ENCODE data around the gene IQSEC1. TPM values are rescaled to one million over a fixed set of nuclear protein-coding genes. Genes with fewer than 3 reads are reported as not detected.

IQSEC1 gene
- total and polyA plus RNA-seq, 9 of the 15 experiments (the other 6 are each of a cell fraction or from before 2014, with no cell fraction given): 0.56 to 39.0 (median 6.8) TPM

- no peak for TF ChIP-seq BDP1 (IDR thresholded peaks at IDR 0.05; ENCODE audit: insufficient read depth, insufficient read length)
- TF ChIP-seq THAP7 (CRISPR knock-in tag; IDR thresholded peaks at IDR 0.05): no peak
- TF ChIP-seq, protein P1, sequence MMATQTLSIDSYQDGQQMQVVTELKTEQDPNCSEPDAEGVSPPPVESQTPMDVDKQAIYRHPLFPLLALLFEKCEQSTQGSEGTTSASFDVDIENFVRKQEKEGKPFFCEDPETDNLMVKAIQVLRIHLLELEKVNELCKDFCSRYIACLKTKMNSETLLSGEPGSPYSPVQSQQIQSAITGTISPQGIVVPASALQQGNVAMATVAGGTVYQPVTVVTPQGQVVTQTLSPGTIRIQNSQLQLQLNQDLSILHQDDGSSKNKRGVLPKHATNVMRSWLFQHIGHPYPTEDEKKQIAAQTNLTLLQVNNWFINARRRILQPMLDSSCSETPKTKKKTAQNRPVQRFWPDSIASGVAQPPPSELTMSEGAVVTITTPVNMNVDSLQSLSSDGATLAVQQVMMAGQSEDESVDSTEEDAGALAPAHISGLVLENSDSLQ (IDR thresholded peaks at IDR 0.05): peak; percentile 75; the same call in 1 of the 2 replicates
- peak in 1 of 2 experiments; percentile 40; a peak in 1 of 4 replicates for TF ChIP-seq FOXA3 (CRISPR knock-in tag; conservative IDR thresholded peaks at IDR 0.05 in 1 of 2, IDR thresholded peaks at IDR 0.05 in 1 of 2)
- TF ChIP-seq TRIM24 (IDR thresholded peaks at IDR 0.05): peak; percentile 55 to 72; a peak in 2 of 4 replicates
- TF ChIP-seq ZNF707 (CRISPR knock-in tag; conservative IDR thresholded peaks at IDR 0.05): no peak
- no peak for TF ChIP-seq ADNP (tag; IDR thresholded peaks at IDR 0.05)
- TF ChIP-seq TAF1 (IDR thresholded peaks at IDR 0.05; ENCODE audit: control insufficient read depth, extremely low read depth, insufficient read depth, low read length, severe bottlenecking): peak; percentile 54
- TF ChIP-seq CTBP1 (IDR thresholded peaks at IDR 0.05; ENCODE audit: borderline replicate concordance): peak; percentile 76; the same call in 1 of the 2 replicates
- TF ChIP-seq TAF15 (IDR thresholded peaks at IDR 0.05; ENCODE audit: low read depth, low read length): no peak
- TF ChIP-seq ZNF124 (CRISPR knock-in tag; IDR thresholded peaks at IDR 0.05): no peak
- peak; percentile 85 for TF ChIP-seq BCOR (IDR thresholded peaks at IDR 0.05)
- peak; percentile 94 for TF ChIP-seq CBFA2T2 (conservative IDR thresholded peaks at IDR 0.05)
- TF ChIP-seq SMARCC2 (IDR thresholded peaks at IDR 0.05; ENCODE audit: low read depth): peak; percentile 82
- TF ChIP-seq ZNF717 (CRISPR knock-in tag; IDR thresholded peaks at IDR 0.05): no peak
- peak; percentile 87 for TF ChIP-seq MBD2 (IDR thresholded peaks at IDR 0.05; ENCODE audit: borderline replicate concordance, low read depth)
- TF ChIP-seq NFE2L1 (tag; IDR thresholded peaks at IDR 0.05; ENCODE audit: borderline replicate concordance, low read depth): no peak
- peak; percentile 92 for TF ChIP-seq TFAP4 (CRISPR knock-in tag; IDR thresholded peaks at IDR 0.05; ENCODE audit: borderline replicate concordance)
- TF ChIP-seq ZNF766 (CRISPR knock-in tag; conservative IDR thresholded peaks at IDR 0.05): peak; percentile 85
- TF ChIP-seq PHB (CRISPR knock-in tag; IDR thresholded peaks at IDR 0.05): no peak
- TF ChIP-seq, protein P2, sequence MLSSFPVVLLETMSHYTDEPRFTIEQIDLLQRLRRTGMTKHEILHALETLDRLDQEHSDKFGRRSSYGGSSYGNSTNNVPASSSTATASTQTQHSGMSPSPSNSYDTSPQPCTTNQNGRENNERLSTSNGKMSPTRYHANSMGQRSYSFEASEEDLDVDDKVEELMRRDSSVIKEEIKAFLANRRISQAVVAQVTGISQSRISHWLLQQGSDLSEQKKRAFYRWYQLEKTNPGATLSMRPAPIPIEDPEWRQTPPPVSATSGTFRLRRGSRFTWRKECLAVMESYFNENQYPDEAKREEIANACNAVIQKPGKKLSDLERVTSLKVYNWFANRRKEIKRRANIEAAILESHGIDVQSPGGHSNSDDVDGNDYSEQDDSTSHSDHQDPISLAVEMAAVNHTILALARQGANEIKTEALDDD (IDR thresholded peaks at IDR 0.05): no peak
- TF ChIP-seq ARNT (IDR thresholded peaks at IDR 0.05): peak; percentile 18 to 27; a peak in 1 of 4 replicates
- peak in 1 of 2 experiments; percentile 78; a peak in 2 of 4 replicates for TF ChIP-seq SRF (CRISPR knock-in tag; IDR thresholded peaks at IDR 0.05)
- peak; percentile 53 to 90; a peak in 3 of 4 replicates for TF ChIP-seq RCOR1 (IDR thresholded peaks at IDR 0.05; ENCODE audit: borderline replicate concordance in 1 of 2, low read depth in 2 of 2, low read length in 2 of 2)
- no peak for TF ChIP-seq HSF4 (CRISPR knock-in tag; IDR thresholded peaks at IDR 0.05; ENCODE audit: borderline replicate concordance)
These were observed 119.8 kb downstream of the IQSEC1 start (continued) for GRCh38 chr3:12953201-12953995.
